Fibroblast of peridontal ligament (primary cell): ENCODE data around the gene DHRSX.
"Not testable (repeated sequence)": the region's sequence is repeated elsewhere in the genome, so short reads cannot be mapped to it uniquely, and the experiment has no call there.

ENCODE experiments used
- DNase-seq: peaks from one replicate; pipeline ENCODE4 v3.0.0-alpha.2; 2010; ENCODE audit errors: extremely low read depth

Gene DHRSX

DNA sequence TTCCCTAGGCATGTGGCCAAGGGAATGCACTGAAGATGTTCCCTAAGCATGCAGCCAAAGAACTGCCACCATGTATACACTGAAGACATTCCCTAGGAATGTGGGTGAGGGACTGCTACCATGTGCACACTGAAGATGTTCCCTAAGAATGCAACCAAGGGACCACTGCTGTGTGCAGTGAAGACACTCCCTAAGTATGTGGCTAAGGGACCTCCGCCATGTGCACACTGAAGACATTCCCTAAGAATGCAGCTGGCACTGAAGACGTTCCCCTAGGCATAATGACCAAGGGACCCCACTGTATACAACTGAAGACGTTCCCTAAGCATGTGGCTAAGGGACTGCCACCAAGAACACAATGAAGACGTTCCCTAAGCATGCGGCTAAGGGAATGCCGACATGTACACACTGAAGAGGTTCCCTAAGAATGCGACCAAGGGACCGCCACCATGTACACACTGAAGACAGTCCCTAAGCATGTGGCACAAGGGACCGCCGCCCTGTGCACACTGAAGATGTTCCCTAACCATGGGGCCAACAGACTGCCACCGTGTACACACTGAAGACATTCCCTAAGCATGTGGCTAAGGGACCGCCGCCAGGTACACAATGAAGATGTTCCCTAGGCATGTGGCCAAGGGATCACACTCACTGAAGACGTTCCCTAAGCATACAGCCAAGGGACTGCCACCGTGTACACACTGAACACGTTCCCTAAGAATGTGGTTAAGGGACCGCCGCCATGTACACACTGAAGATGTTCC, 25.6 kb downstream of the DHRSX start:
- DNase-seq, result no peak

DNA sequence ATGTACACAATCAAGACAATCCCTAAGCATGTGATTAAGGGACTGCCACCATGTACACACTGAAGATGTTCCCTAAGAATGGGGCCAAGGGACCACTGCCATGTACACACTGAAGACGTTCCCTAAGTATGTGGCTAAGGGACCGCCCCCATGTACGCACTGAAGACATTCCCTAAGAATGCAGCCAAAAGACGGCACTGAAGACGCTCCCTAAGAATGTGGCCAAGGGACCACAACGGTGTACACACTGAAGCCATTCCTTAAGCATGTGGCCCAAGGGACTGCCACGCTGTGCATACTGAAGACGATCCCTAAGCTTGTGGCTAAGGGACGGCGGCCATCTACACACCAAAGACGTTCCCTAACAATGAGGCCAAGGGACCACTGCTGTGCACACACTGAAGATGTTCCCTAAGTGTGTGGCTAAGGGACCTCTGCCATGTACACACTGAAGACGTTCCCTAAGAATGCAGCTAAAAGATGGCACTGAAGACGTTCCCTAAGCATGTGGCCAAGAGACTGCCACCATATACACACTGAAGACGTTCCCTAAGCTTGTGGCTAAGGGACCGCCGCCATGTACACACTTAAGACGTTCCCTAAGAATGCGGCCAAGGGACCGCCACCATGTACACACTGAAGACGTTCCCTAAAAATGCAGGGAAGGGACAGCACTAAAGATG, 26.4 kb downstream of the DHRSX start:
- no peak for DNase-seq

DNA sequence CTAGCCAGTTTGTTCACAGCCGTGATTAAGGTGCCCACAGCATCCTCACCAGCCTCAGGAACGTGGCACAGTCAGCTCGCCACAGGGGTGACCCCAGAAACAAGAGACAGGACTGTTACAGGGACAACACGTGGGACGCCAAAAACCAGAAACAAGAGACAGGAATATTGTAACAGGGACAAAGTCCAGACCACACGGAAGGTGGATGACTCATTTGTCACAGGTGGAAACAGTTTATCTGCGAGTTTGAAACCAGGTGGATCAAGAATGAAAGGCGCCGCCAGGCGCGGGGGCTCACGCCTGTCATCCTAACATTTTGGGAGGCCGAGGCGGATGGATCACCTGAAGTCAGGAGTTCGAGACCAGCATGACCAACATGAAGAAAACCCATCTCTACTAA, 27.7 kb downstream of the DHRSX start:
- not testable (repeated sequence) for DNase-seq

DNA sequence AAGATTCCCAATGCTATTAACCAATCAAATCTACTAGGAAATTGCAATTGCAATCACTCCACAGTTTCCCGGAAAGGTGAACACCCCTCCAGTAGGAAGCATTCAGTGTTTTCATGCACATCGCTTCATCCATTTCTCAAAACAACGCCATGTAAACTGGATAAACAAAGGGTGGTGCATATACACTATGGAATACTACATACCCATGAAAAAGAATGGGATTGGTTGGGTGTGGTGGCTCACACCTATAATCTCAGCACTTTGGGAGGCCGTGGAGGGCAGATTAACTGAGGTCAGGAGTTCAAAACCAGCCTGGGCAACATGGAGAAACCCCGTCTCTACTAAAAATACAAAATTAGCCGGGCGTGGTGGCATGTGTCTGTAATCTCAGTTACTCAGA, 29.1 kb downstream of the DHRSX start:
- DNase-seq, result no peak

DNA sequence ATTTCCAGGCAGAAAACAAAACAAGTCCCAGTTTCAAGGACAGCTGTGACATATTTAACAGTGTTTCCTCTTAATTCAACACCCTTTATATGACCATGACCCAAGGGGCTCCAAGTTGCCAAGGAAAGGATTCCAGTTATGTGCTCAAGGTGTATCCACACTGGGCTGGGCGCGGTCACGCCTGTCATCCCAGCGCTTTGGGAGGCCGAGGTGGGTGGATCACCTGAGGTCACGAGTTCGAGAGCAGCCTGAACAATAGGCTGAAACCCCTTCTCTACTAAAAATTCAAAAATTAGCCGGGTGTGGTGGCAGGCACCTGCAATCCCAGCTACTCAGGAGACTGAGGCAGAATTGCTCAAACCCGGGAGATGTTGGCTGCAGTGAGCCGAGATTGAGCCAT, 29.6 kb downstream of the DHRSX start:
- not testable (repeated sequence) for DNase-seq

DNA sequence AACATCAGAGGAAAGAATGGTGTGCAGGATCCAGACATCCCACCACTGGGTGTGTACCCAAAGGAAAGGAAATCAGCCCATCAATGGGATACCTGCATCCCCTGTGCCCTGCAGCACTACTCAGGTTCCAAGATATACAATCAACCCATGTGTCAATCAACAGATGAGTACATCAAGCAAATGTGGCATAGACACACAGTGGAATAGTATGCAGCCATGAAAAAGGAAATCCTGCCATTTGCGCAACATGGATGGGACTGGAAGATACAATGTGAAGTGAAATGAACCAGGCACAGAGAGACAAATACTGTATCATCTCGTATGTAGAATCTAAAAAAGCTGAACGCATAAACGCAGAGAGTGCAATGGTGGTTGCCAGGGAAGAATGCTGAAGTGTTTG, 30.9 kb downstream of the DHRSX start:
- not testable (repeated sequence) for DNase-seq

DNA sequence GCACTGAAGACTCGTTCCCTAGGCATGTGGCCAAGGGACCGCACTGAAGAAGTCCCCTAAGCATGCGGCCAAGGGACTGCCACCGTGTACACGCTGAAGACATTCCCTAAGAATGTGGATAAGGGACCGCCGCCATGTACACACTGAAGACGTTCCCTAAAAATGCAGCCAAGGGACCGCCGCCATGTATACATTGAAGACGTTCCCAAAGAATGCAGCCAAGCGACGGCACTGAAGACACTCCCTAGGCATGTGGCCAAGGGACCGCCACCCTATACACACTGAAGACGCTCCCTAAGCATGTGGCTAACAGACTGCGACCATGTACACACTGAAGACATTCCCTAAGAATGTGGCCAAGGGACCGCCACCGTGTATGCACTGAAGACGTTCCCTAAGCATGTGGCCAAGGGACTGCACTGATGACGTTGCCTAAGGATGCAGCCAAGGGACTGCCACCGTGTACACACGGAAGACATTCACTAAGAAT, 31.5 kb downstream of the DHRSX start:
- DNase-seq, result no peak

DNA sequence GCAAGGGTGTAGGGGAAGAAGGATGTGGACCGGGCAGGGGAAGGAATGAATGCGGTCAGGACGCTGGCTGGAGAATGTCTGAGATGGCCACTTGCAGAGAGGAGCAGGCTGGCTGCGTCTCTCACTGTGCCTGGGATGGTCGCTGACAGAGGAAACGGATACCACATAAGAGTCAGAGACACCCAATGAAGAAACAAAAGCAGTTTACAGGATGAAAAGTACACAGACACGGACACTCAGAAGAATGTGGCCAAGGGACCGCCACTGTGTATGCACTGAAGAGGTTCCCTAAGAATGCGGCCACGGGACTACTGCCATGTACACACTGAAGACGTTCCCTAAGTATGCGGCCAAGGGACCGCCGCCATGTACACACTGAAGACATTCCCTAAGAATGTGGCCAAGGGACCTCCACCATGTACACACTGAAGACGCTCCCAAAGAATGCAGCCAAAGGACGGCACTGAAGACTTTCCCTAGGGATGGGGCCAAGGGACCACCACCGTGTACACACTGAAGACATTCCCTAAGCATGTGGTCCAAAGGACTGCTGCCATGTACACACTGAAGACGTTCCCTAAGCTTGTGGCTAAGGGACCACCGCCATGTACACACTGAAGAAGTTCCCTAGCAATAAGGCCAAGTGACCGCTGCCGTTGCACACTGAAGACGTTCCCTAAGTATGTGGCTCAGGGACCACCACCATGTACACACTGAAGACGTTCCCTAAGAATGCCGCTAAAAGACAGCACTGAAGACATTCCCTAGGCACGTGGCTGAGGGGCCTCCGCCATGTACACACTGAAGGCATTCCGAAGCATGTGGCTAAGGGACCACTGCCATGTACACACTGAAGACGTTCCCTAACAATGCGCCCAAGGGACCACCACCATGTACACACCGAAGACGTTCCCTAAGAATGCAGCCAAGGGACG, 32.2 kb downstream of the DHRSX start:
- DNase-seq, result no peak

DNA sequence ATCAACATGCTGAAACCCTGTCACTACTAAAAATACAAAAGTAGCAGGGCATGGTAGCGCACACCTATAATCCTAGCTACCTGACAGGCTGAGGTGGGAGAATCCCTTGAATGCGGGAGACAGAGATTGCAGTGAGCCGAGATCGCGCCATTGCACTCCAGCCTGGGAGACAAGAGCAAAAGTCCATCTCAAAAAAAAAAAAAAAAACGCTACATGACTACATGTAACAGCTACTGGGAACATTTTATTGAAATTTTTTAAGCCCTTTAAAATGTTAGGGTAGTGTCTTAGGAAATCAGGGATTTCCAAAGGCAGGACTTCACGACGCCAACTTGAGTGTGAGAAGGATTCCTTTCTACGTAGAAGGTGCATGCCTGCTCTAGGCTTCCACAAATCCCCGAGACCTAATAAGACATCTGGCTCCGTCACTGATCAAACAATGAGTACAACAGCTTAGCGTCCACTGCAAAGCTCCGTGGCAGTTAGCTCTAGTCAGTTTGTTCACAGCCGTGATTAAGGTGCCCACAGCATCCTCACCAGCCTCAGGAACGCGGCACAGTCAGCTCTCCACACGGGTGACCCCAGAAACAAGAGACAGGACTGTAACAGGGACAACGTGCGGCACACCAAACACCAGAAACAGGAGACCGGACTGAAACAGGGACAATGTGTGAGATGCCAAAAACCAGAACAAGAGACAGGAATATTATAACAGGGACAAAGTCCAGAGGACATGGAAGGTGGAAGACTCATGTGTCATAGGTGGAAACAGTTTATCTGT, 33.7 kb downstream of the DHRSX start:
- no peak for DNase-seq

DNA sequence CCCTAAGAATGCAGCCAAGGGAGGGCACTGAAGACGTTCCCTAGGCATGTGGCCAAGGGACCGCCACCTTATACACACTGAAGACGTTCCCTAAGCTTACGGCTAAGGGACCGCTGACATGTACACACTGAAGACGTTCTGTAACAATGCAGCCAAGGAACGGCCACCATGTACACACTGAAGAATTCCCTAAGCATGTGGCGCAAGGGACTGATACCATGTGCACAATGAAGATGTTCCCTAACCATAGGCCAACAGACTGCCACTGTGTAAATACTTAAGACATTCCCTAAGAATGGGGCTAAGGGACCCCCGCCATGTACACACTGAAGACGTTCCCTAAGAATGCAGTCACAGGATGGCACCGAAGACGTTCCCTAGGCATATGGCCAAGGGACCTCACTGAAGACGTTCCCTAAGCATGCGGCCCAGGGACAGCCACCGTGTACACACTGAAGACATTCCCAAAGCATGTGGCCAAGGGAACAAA, 36.1 kb downstream of the DHRSX start:
- no peak for DNase-seq

DNA sequence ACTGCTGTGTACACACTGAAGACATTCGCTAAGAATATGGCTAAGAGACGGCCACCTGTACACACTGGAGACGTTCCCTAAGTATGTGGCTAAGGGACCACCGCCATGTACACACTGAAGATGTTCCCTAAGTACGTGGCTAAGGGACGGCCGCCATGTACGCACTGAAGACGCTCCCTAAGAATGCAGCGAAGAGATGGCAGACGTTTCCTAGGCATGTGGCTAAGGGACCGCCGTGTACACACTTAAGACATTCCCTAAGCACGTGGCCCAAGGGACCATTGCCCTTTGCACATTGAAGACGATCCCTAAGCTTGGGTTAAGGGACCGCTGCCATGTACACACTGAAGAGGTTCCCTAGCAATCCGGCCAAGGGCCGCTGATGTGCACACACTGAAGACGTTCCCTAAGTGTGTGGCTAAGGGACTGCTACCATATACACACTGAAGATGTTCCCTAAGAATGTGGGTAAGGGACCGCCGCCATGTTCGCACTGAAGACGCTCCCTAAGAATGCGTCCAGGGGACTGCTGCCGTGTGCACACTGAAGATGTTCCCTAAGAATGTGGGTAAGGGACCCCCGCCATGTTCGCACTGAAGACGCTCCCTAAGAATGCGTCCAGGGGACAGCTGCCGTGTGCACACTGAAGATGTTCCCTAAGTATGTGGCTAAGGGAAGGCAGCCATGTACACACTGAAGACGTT, 36.7 kb downstream of the DHRSX start:
- DNase-seq, result no peak

DNA sequence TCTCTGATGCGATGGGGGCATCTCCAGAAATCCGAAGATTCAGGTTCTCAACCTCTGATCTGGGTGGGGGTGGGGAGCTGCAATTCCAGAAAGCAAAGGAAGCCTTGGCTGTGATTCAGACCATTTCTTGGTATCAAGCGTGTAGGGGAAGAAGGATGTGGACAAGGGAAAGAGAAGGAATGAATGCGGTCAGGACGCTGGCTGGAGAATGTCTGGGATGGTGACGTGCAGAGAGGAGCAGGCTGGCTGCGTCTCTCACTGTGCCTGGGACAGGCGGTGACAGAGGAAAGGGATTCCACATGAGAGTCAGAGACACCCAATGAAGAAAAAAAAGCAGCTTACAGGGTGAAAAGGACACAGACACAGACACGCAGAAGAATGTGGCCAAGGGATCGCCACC, 37.3 kb downstream of the DHRSX start:
- DNase-seq, result peak; percentile 19

DNA sequence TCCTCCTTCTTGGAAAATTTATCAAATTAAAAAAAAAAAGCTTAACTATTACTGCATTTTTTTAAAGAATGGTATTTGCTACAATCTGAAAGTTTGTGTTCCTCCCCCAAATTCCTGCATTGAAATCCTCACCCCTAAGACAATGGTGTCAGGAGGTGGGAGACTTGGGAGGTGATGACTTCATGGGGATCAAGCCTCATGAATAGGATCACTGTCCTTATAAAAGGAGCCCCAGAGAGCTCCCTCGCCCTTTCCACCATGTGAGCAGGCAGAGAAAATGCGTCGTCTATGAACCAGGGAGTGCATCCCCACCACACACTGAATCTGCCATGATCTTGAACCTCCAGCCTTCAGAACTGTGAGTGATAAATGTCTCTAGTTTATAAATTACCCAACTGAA, 38.0 kb downstream of the DHRSX start:
- DNase-seq, result no peak

DNA sequence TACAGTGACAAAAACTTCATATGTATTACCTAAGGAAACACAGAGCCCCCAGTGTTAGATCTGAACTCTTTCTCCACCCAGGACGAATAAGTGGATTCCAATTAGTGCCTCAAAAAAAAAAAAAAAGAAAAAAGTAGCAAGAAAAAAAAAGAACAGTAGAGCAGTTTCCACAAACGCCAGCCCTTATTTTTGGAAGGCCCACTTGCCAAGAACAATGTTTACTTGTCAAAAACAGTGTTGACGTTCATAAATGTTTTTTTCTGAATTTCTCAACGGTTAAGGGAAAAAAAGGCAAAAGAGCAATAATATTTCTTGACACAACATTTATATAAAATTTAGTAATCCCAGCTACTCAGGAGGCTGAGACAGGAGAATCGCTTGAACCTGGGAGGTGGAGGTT, 38.7 kb downstream of the DHRSX start:
- peak; percentile 14 for DNase-seq

DNA sequence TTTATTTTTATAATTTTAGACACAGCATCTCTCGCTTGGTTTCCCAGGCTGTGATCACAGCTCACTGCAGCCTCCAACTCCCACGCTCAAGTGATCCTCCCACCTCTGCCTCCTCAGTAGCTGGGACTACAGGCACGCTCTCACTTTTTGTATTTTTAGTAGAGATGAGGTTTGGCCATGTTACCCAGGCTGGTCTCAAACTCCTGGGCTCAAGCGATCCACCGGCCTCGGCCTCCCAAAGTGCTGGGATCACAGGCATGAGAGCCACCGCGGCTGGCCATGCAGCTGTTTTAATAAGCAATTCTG, 39.1 kb downstream of the DHRSX start:
- no peak for DNase-seq

DNA sequence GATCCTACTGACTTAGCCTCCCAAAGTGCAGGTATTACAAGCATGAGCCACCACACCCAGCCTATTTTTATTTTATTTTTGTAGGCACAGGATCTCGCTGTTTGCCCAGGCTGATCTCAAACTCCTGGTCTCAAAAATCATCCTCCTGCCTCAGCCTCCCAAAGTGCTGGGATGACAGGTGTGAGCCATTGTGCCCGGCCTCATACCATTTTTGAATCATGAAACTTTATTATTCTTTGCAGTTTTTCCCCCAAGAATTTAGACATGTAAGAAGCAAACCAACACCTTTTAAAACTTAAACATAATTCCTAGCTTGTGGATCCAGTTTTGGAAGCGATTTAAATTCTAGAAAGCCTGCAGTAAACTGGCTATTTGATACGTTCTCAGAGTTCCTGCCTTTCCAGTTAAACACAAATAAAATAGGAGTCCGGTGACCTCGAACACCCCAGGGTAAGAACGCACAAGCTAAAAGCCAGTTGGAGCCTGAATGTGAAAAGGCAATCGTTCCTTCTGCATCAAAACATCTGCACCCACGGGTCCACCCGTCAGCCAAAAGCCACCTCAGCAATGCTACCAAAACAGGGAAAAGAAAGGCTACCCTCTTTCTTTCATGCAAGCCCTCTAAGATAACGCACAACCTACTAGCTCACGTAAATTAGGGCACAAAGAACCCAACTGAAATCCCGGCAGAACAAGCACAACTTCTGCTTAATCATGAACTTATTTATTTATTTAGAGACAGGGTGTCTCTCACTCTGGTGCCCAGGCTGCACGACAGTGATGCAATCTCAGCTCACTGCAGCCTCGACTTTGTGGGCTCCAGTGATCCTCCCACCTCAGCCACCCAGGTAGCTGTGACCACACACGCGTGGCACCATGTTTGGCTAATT, 39.7 kb downstream of the DHRSX start:
- DNase-seq, result not testable (repeated sequence)

DNA sequence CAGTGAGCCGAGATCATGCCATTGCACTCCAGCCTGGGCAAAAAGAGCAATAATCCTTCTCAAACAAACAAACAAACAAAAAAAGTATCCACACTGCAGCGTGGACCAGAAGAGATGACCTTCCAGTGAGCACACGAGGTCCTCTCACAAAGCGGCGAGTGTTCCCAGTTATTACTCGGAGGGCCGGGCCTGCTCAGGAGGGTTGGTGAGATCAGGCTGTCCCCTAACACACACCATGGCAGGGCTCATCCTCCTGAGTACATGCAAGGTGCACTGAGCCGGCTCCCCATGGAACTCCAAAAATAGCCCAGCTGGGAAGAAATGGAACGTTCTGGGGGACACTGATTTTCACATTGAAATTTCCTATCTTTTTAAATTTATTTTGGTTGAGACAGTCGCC, 40.7 kb downstream of the DHRSX start:
- not testable (repeated sequence) for DNase-seq

DNA sequence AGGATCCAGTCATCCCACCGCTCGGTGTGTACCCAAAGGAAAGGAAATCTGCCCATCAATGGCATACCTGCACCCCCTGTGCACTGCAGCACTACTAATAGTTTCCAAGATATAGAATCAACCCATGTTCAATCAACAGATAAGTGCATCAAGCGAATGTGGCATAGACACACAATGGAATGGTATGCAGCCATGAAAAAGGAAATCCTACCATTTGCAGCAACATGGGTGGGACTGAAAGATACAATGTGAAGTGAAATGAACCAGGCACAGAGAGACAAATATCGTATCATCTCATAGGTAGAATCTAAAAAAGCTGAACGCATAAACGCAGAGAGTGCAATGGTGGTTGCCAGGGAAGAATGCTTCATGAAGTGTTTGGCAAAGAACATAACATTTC, 42.5 kb downstream of the DHRSX start:
- no peak for DNase-seq

DNA sequence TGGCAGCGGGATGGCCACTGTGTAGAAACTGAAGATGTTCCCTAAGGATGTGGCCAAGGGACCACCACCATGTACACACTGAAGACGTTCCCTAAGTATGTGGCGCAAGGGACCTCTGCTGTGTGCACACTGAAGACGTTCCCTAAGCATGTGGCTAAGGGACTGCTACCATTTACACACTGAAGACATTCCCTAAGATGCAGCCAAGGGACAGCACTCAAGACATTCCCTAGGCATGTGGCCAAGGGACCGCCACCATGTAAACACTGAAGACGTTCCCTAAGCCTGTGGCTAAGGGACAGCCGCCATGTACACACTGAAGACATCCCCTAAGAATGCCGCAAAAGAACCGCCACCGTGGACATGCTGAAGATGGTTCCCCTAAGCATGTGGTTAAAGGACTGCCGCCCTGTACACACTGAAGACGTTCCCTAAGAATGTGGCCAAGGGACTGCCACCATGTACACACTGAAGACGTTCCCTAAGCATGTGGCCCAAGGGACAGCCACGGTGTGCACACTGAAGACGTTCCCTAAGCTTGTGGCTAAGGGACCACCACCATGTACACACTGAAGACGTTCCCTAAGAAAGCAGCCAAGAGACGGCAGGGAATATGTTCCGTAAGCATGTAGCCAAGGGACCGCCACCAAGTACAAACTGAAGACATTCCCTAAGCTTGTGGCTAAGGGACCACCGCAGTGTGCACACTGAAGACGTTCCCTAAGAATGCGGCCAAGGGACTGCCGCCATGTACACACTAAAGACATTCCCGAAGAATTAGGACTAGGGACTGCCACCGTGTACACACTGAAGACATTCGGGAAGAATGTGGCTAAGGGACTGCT, 43.3 kb downstream of the DHRSX start:
- DNase-seq, result no peak
